Natural killer cell (primary cell): ENCODE results near the gene PRAMEF33. TPM values are rescaled to one million over a fixed set of nuclear protein-coding genes. Genes with fewer than 3 reads are reported as not detected.
"Not testable (repeated sequence)": the region's sequence is repeated elsewhere in the genome, so short reads cannot be mapped to it uniquely, and the experiment has no call there.

Experiments used
- ATAC-seq, 3 donors: fragments of 150-1000 bp in 2 of 3; fragments of 200-7000 bp in 1 of 3; cut with Tn5 transposase; 1 replicate in 1 of 3; 2 replicates in 2 of 3; pipeline ENCODE4 v1.10.0; 2021; ENCODE audit warnings: mild to moderate bottlenecking in 2 of 3, moderate library complexity in 2 of 3
- DNase-seq, 2 donors: peaks; one replicate each; pipeline versions ENCODE4 v3.0.0 to v3.0.0-alpha.2; 2013 to 2021; ENCODE audit warnings: mixed read lengths in 1 of 2
- H3K27ac ChIP-seq: one replicate; pipeline ENCODE4 v1.5.1; 2013; ENCODE audit warnings: mild to moderate bottlenecking, low read length
- H3K27me3 ChIP-seq: one replicate; pipeline ENCODE4 v1.6.1; 2013; ENCODE audit warnings: low read length; ENCODE audit not compliant: control insufficient read depth, insufficient read depth
- H3K36me3 ChIP-seq: one replicate; pipeline ENCODE4 v1.6.1; 2013; ENCODE audit warnings: low read length; ENCODE audit not compliant: control insufficient read depth, insufficient read depth
- H3K4me1 ChIP-seq: one replicate; pipeline ENCODE4 v1.6.1; 2013; ENCODE audit warnings: low read length; ENCODE audit not compliant: control insufficient read depth, insufficient read depth
- H3K4me3 ChIP-seq: one replicate; pipeline ENCODE4 v1.5.1; 2013; ENCODE audit warnings: low read length
- H3K9me3 ChIP-seq: one replicate; pipeline ENCODE4 v1.6.1; 2013; ENCODE audit warnings: low read length; ENCODE audit not compliant: control insufficient read depth, insufficient read depth
- H3K27ac Mint-ChIP-seq, 2 donors: one replicate each; pipeline ENCODE4 v1.8.0; 2022; ENCODE audit warnings: mild to moderate bottlenecking in 2 of 2, mixed read lengths in 2 of 2, moderate library complexity in 1 of 2
- H3K27me3 Mint-ChIP-seq, 2 donors: one replicate each; pipeline ENCODE4 v1.8.0; 2022; ENCODE audit warnings: low read depth in 2 of 2, mixed read lengths in 2 of 2
- H3K36me3 Mint-ChIP-seq: one replicate; pipeline ENCODE4 v1.8.0; 2022; ENCODE audit warnings: mixed read lengths
- H3K4me1 Mint-ChIP-seq, 2 donors: one replicate each; pipeline ENCODE4 v1.8.0; 2022; ENCODE audit warnings: mixed read lengths in 2 of 2
- H3K4me3 Mint-ChIP-seq: one replicate; pipeline ENCODE4 v1.8.0; 2022; ENCODE audit warnings: mild to moderate bottlenecking, moderate library complexity, mixed read lengths
- H3K9me3 Mint-ChIP-seq, 2 donors: one replicate each; pipeline ENCODE4 v1.8.0; 2022; ENCODE audit warnings: mixed read lengths in 2 of 2
- WGBS: methylation state at CpG from one replicate; pipeline ENCODE4 v1.1.7; 2013; ENCODE audit warnings: missing lambda C conversion rate; ENCODE audit not compliant: insufficient coverage; 5-methylcytosine and 5-hydroxymethylcytosine counted together
- intact Hi-C: fragments of 100-400 bp; cut with micrococcal nuclease; formaldehyde crosslinking; loops from one replicate; pipeline ENCODE4 v1.14.2; 2022
- total RNA-seq, 4 donors: library from RNA; stranded (reverse); fragments of 120-200 nt in 1 of 4; gene quantifications; one replicate each; pipeline versions ENCODE4 v1.2.3 to v1.2.4, GENCODE V29; 2013 to 2022

PRAMEF33 gene, protein sequence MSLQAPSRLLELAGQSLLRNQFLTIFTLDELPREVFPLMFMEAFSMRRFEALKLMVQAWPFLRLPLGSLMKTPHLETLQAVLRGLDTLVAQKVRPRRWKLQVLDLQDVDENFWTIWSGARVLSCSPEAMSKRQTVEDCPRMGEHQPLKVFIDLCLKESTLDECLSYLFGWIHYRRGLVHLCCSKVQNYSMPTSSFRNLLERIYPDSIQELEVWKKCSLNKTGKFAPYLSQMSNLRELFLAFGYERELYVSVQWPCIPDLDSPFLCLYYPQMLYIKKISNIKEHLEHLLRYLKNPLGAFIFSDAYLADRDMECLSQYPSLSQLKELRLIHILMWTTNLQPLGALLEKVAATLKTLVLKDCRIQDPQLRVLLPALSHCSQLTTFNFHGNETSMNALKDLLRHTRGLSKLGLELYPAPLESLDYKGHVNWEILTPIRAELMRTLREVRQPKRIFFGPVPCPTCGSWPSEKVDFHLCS
- total RNA-seq = not detected
- total RNA-seq (2013) = not detected

DNA sequence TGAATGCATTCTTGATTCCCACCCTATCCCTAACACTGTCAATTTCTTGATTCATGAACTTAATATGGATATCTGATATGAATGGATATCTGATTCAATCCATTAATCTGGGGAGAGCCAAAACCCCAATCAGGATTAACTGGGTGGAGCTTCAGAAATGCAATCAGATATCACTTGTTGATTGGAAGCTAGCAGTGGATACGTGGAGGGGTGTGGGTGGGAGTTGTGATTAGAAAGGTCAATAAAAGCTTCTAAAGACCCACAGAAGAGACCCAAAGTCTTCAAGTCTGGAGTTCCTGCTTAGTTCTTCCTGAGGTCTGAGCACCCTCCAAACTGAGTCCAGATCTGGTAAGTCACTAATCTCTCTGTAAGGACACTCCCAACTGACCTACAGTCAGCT is at the start of gene PRAMEF33:
Gene PRAMEF33, plus strand, starts transcription at position 301 of the 400 bp plus-strand sequence. CDS start 2,416 bp downstream, outside the sequence.
- DNase-seq, H3K4me3 ChIP-seq, H3K36me3 Mint-ChIP-seq, H3K27ac ChIP-seq, H3K36me3 ChIP-seq, H3K27me3 ChIP-seq, H3K27ac Mint-ChIP-seq, H3K27me3 Mint-ChIP-seq, intact Hi-C loops, H3K4me1 Mint-ChIP-seq, H3K4me3 Mint-ChIP-seq, ATAC-seq, H3K4me1 ChIP-seq, H3K9me3 Mint-ChIP-seq, H3K9me3 ChIP-seq: not testable (repeated sequence)
- no CpG with 5 or more reads among the region's 1 CpG for WGBS

DNA sequence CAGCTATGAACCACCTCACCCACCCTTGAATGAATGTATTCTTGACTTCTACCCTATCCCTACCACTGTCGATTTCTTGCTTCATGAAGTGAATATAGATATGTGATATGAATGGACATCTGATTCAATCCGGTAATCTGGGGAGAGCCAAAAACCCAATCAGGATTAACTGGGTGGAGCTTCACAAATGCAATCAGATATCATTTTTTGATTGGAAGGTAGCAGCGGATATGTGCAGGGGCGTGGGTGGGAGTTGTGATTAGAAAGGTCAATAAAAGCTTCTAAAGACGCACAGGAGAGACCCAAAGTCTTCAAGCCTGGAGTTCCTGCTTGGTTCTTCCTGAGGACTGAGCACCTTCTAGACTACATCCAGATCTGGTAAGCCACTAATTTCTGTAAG is 49.4 kb upstream of the PRAMEF33 start, which contains the start of gene PRAMEF5:
Gene PRAMEF5, plus strand, starts transcription at position 301 of the 400 bp plus-strand sequence. CDS start 5,071 bp downstream, outside the sequence.
- ATAC-seq, H3K27ac ChIP-seq, DNase-seq, H3K27me3 ChIP-seq, H3K36me3 ChIP-seq, intact Hi-C loops, H3K27me3 Mint-ChIP-seq, H3K4me3 ChIP-seq, H3K36me3 Mint-ChIP-seq, H3K4me1 Mint-ChIP-seq, H3K4me3 Mint-ChIP-seq, H3K27ac Mint-ChIP-seq, H3K9me3 ChIP-seq, H3K9me3 Mint-ChIP-seq, H3K4me1 ChIP-seq: not testable (repeated sequence)
- no CpG with 5 or more reads among the region's 5 CpGs for WGBS

DNA sequence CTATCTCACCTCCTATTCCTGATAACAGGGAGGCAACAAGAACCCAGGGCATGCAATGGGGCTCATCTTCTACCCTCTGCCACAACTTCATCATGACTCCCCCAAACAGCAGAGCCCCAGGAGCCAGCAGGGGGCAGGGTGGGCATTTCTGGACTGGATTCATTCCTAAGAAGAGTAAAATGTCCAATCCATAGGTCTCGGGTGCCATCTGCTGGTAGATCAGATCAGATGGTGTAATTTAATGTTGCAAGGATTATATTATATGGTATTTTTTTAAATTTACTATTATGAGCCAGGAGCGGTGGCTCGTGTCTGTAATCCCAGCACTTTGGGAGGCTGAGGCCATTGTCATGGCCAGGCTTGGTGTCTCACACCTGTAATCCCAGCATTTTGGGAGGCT is 38.2 kb upstream of the PRAMEF33 start:
- H3K9me3 ChIP-seq, intact Hi-C loops, ATAC-seq, DNase-seq, H3K4me1 Mint-ChIP-seq, H3K9me3 Mint-ChIP-seq, H3K36me3 Mint-ChIP-seq, H3K4me1 ChIP-seq, H3K27me3 ChIP-seq, H3K4me3 Mint-ChIP-seq, H3K4me3 ChIP-seq, H3K27ac Mint-ChIP-seq, H3K36me3 ChIP-seq, H3K27me3 Mint-ChIP-seq, H3K27ac ChIP-seq: not testable (repeated sequence)
- WGBS = no CpG with 5 or more reads among the region's 3 CpGs

DNA sequence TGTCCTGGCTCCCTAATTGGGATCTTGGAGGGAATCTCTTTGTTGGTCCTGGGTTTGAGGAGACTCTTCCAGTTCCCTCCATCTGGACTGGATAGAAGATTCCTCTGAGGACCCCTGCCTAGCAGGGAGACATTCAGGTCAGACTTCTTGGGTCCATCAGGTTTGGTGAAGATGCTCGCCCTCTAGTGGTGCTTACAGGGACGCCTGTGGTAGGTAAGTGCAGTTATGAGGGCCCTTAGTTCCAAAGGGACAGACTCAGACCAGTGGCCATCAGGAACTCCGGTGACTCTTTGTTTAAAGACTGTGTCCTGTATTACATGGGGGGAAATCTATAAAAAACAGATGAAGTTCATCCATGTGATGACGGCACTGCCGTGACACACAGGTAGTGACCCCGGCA is 26.3 kb upstream of the PRAMEF33 start:
- H3K27me3 ChIP-seq, H3K27ac Mint-ChIP-seq, H3K27ac ChIP-seq, H3K4me3 Mint-ChIP-seq, intact Hi-C loops, H3K9me3 Mint-ChIP-seq, ATAC-seq, H3K9me3 ChIP-seq, H3K4me1 ChIP-seq, H3K36me3 ChIP-seq, H3K27me3 Mint-ChIP-seq, H3K4me1 Mint-ChIP-seq, H3K36me3 Mint-ChIP-seq, DNase-seq, H3K4me3 ChIP-seq: not testable (repeated sequence)
- WGBS = 27% methylated on average over 3 of the region's 6 CpGs

DNA sequence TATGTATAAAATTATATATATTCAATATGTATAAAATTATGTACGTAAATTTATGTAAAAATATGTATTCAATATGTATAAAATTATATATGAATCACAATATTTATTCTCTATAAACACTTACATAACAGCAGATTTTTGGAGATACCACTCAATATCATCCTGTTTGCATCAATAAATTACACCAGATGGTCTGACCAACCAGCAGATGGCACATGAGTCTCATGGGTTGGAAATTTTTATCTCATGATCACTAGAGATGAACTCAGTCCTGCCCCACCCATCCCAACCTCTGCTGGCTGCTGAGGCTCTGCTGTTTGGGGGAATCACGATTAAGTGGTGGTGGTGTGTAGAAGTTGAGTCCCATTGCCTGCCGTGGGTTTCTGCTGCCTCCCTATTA is 23.7 kb upstream of the PRAMEF33 start:
- H3K27ac Mint-ChIP-seq, H3K27me3 ChIP-seq, H3K36me3 Mint-ChIP-seq, intact Hi-C loops, H3K4me3 Mint-ChIP-seq, DNase-seq, ATAC-seq, H3K9me3 ChIP-seq, H3K36me3 ChIP-seq, H3K27me3 Mint-ChIP-seq, H3K4me1 Mint-ChIP-seq, H3K4me3 ChIP-seq, H3K9me3 Mint-ChIP-seq, H3K4me1 ChIP-seq, H3K27ac ChIP-seq: not testable (repeated sequence)
- 89% methylated on average over 2 of the region's 3 CpGs for WGBS

DNA sequence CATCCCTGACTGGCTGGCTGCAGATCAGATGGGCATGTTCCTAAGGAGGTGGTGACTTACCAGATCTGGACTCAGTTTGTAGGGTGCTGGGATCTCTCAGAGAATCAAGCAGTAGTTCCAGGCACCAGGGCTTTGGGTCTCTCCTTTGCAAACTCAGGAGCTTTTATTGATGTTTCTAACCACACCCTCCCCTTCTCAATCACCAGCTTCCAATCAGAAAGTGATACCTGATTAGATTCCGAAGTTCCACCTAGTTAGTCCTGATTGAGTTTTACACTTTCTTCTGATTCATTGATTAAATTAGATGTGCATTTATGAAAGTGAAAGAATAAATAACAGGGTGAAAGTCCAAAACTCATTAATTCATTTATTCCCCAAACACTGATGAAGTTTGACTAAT is 18.3 kb upstream of the PRAMEF33 start, which contains the start of gene PRAMEF8:
Gene PRAMEF8, minus strand, starts transcription at position 101 of the 400 bp plus-strand sequence. CDS start 1,046 bp downstream, outside the sequence.
- H3K27me3 Mint-ChIP-seq, H3K4me3 Mint-ChIP-seq, H3K36me3 ChIP-seq, H3K4me1 Mint-ChIP-seq, H3K9me3 Mint-ChIP-seq, H3K36me3 Mint-ChIP-seq, H3K9me3 ChIP-seq, DNase-seq, ATAC-seq, H3K27ac ChIP-seq, intact Hi-C loops, H3K4me1 ChIP-seq, H3K27ac Mint-ChIP-seq, H3K27me3 ChIP-seq, H3K4me3 ChIP-seq: not testable (repeated sequence)
- no CpG with 5 or more reads among the region's 1 CpG for WGBS

DNA sequence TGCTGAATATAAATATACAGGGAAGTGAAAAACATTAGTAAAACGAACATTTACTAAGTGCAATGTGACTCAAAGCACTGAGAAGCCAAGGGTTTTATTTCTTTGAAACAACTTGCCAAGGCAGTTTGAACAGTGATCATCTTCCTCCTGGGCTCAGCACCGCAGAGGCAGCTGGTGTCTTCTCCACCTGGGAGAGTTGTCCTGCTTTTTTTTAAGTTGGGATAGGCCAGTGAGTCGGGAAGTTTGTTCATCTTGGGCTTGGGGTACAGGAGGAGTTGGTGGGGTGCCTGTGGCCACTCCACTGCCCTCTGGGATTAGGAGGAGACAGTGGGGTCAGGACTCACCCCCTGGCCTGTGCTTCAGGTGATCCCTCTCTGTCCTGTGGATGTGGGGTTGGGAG is 14.3 kb upstream of the PRAMEF33 start:
- ATAC-seq, intact Hi-C loops: not testable (repeated sequence)

More for the DNA sequence above, 14.3 kb upstream of the PRAMEF33 start:
- not testable (repeated sequence) for H3K9me3 Mint-ChIP-seq, H3K36me3 Mint-ChIP-seq, H3K27me3 ChIP-seq, H3K9me3 ChIP-seq, DNase-seq, H3K27ac Mint-ChIP-seq, H3K4me3 Mint-ChIP-seq, H3K36me3 ChIP-seq, H3K27me3 Mint-ChIP-seq, H3K27ac ChIP-seq, H3K4me1 ChIP-seq, H3K4me3 ChIP-seq, H3K4me1 Mint-ChIP-seq
- 67% methylated on average over 1 of the region's 3 CpGs for WGBS
